HG03575 (cell line): ENCODE results near the gene ADARB1.

ENCODE experiments used
- ATAC-seq: cut with Tn5 transposase; IDR thresholded peaks from one replicate; pipeline ENCODE4 v1.9.1; 2021; ENCODE audit not compliant: unreplicated experiment, insufficient number of reproducible peaks, low FRiP score; ENCODE audit errors: extremely low read depth

ADARB1 gene

DNA sequence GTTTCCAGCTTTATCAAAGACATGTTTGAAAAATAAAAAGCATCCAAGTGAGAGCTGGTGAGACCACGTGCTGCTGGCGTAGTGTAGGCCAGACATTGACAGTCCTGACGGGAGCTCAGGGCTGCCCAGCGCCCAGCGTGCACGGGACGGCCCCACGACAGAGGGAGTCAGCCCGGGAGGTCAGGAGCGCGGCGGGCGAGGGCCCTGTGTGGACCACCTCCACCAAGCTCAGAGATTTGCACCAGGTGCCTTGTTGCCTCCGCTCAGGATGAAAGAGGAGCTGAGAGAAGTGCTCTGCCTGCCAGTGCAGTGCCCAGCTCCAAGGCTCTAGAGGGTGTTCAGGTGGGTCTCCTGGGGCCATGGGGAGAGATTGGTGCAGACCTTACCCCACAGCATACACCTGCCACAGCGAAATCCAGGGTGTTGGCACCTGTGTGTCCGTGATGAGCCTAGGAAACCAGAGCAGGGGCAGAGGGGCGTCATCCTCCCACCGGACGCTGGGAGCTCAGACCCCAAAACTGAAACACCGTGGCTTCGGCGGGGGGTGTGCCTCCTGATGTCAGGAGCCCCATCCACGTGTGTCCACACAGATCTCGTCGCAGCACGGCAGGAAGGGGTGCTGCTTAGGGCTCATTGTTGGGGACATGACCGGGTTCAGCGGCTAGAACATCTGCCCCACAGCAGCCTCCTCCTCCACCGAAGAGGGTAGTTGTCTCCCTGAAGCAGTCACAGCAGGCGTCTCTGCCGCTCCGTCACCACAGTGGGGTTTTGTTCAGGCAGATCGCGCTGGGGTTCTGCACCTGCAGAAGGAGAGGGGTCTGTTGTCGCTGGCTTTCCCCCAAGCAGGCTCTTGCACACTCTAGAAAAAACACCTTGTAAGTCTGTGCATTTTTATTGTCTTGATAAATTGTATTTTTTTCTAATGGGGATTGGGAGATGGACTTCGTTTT, 149.1 kb downstream of the ADARB1 start:
- no peak for ATAC-seq

- ATAC-seq, result no peak
These were observed 150.0 kb downstream of the ADARB1 start for GRCh38 chr21:45224189-45224938.

- ATAC-seq, result no peak
These were observed 150.8 kb downstream of the ADARB1 start for GRCh38 chr21:45225041-45225740.

DNA sequence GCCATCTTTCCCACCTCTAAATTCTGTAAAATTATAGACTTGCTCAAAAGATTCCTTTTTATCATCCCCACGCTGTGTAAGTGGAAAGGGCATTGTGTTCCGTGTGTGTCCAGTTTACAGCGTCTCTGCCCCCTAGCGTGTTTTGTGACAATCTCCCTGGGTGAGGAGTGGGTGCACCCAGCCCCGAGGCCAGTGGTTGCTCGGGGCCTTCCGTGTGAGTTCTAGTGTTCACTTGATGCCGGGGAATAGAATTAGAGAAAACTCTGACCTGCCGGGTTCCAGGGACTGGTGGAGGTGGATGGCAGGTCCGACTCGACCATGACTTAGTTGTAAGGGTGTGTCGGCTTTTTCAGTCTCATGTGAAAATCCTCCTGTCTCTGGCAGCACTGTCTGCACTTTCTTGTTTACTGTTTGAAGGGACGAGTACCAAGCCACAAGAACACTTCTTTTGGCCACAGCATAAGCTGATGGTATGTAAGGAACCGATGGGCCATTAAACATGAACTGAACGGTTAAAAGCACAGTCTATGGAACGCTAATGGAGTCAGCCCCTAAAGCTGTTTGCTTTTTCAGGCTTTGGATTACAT, 151.5 kb downstream of the ADARB1 start:
- no peak for ATAC-seq

DNA sequence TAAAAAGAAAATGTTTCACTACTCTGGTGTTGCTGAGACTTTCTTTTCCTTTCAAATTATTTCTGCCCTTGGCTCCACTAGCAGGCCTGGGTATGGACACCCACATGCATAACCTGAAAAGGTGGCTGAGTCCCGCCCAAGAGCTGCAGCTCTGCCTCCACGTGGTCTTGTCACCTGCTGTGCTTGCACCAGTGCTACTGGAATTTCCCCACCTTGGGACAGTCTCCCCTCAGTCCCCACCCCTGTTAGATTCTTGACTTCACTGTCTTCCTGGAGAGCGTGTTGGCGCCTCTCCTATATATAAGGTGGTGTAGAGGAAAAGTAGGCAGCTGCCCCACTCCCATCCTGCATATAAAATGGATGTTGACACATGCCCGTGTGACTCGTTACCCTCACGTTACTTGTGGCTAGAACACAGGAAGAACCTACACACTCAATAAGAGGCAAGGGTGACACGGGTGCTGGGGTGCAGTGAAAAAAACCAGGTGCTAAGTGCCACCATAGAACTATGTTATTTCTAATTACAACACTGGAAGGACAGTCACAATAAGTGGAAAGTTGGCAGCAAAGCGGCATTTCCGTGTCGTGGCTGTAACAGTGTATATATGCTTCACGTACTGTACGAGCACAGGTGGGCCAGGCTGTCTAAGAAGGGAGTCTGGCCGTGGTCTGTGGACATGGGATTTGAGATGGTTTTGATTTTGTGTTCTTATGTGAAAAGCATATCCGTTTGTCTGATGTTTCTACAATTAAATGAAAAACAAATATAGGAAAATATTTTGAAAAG, 152.4 kb downstream of the ADARB1 start:
- no peak for ATAC-seq

- ATAC-seq, result no peak
These were observed 153.4 kb downstream of the ADARB1 start for GRCh38 chr21:45227735-45228134.

DNA sequence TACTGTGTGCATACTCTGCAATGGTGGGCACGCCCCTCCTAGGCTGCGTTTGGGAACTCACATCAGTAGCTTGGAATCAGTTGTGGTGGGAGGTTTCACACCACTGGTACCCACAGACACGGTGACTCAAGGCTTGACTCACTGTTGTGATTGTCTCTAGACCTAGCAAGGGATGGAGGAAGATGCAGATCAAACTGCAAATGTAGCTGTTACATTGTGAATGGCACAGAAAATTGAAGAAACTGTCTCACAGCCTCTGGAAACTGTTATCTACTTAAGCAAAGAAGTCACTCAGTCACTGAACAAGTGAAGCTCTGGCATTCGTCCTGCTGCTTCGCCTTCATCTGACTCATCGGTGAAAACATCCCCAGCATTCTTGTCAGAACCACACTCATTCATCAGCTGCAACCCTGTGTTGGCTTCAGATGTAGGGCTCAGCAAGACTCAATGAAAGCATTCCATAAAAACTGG, 153.8 kb downstream of the ADARB1 start:
- ATAC-seq, result no peak

DNA sequence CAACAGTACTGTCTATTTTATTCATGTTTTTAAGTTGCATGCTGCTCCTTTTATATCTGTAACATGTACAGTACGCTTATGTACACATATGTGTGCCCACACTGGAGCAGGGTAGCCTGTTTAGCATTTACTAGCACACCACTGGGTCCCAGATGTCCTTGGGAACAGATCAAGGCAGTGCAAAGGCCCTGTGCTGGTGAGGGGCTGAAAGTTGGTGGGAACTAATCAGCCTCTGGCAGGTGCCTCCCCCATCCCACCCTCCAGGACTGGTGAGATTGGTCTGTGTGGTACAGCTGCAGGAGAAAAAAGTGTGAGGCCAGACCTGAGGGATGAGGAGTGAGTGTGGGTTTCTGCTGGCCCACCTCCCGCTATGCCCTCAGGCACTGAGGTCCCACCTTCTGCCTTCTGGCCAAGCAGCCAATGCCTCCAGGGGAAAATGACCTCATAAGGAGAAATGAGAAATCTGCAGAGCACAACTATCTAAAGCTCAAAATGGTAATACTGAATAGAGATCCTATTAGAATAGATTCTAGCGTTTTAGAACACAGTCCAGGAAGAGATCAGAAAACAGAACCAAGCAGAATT, 154.4 kb downstream of the ADARB1 start:
- ATAC-seq, result no peak

GRCh38 chr21:45231705-45232104, 157.3 kb downstream of the ADARB1 start:
- ATAC-seq, result no peak

DNA sequence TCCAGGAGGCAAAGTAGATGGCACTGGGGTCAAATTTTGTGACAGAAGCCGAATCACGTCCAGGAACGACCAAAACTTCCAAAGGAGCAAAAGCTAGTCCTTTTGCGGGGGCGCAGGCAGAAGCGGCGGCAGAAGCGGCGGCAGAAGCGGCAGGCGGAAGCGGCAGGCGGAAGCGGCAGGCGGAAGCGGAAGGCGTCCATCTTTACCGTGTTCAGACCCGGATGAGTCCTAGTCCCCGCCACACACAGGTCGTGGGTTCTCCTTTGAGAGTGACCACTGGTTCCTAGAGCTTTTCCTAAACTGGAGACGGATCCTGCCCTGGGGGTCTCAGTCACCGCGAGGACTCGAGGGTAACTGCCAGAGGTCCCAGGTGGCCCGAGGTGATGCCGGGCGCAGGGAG, 159.7 kb downstream of the ADARB1 start:
- ATAC-seq, result no peak

DNA sequence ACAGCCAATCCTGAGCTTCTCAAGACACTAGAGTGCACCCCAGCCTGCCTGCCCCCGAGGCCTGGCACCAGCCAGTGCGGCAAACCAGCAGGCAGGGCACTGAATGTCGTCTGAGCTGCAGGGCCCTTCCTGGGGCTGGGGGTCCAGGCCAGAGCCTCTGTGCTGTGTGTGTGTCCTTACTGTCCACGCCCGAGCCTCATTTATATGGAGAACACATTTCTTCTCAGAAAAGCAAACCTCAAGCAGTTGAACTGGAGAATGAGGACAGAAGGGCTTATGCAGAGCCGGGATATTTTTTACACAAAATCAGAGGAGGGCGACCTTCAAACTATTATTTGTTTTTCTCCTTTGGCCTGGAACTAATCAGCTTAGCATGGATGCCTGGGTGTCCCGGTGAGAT, 160.6 kb downstream of the ADARB1 start:
- no peak for ATAC-seq

DNA sequence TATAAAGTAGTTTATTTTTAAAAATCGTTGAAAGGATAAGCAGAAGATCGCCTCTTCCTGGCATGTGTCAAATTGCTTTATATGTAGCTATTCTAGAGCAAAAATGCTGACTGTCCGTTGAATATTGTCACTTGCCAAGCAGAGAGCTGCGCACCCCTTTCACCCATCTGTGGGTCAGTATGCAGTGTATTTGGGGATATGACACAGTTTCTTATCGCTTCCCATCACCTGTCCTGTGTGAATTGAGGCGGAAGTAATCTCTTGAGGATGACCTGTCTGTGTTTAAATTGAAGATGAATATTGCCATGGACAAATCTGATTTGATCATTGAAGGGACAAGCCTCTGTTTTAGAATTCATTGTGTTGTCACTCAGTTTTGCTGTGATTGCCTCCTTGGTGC, 161.1 kb downstream of the ADARB1 start:
- ATAC-seq, result no peak

DNA sequence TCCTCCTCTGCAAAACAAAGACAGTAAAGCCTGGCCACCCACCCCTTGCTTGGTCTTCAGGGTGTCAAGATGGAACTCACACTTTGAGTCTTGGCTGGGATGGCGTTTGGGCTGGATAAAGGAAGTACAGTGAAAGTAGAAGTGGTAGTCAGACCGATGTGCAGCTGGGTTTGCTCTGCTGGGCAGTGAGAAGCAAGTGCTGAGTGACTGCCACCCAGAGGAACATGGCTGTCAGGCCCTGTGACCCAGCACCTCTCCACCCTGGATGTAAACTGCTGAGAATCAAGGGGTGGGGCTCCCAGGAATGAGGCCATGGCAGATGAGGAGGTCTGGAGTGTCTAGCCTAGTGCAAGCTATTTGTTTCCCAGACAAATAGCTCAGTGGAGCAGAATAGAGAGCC, 162.1 kb downstream of the ADARB1 start:
- ATAC-seq, result no peak

DNA sequence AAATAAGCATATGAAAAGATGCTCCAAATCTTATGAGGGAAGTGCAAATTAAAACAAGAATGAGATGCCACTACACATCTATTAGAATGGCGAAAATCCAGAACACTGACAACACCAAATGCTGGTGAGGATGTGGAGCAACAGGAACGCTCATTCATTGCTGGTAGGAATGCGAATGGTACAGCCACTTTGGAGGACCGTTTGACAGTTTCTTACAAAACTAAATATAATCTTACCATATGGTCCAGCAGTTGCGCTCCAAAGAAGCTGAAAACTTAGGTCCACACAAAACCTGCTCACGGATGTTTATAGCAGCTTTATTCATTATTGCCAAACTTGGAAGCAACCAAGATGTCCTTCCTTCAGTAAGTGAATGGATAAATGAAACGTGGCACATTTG, 163.0 kb downstream of the ADARB1 start:
- ATAC-seq, result no peak

DNA sequence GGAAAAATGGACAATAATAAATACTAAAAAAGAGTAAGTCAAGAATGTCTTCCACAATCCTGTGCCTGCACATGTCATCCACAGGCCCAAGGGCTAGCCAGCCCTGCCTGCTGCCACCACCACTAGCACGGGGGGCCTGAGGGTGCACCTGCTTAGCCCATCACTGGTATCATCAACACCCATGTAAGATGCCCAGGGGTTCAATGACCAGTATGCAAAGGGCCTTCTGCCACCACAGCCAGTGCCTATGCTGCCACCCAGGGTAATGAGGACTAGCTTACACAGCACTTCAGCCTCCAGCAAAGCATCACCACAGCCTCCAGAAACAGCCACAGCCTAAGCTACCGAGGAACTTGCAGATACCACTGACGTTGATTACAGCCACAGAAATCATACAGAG, 167.0 kb downstream of the ADARB1 start:
- no peak for ATAC-seq

DNA sequence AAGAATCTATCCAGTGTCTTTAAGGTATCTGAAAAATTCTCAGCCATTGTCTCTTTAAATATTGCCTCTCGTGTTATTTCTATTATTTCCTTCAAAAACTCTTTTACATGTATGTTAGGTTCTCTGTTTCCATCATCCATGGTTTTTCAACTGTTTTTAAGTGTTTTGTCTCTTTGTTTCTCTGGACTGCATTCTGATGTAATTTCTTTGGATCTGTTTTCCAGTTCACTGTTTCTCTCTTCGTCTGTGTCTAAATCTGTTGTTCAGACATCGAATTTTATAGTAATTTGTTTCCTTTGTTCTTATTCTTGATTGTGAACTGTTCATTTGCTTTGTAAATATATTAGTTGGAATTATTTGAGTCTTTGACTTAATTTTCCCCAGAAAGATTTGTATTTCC, 169.2 kb downstream of the ADARB1 start:
- no peak for ATAC-seq

- ATAC-seq, result no peak
These were observed 170.5 kb downstream of the ADARB1 start for GRCh38 chr21:45244799-45245340.
